HG03039 (cell line): Measurements from ENCODE around the gene POLG2.

Experiments
- ATAC-seq: cut with Tn5 transposase; IDR thresholded peaks from one replicate; pipeline ENCODE4 v1.9.1; 2021; ENCODE audit warnings: mild to moderate bottlenecking, moderate library complexity; ENCODE audit not compliant: unreplicated experiment

The POLG2 gene

GRCh38 chr17:64496786-64497564, at the start of gene POLG2:
Gene POLG2 (minus strand): TSS chr17:64497054. CDS start chr17:64496968, 86 bp downstream.
- peak; percentile 85 for ATAC-seq

- ATAC-seq = no peak
These were observed 47.9 kb upstream of the POLG2 start for GRCh38 chr17:64544742-64545141.

DNA sequence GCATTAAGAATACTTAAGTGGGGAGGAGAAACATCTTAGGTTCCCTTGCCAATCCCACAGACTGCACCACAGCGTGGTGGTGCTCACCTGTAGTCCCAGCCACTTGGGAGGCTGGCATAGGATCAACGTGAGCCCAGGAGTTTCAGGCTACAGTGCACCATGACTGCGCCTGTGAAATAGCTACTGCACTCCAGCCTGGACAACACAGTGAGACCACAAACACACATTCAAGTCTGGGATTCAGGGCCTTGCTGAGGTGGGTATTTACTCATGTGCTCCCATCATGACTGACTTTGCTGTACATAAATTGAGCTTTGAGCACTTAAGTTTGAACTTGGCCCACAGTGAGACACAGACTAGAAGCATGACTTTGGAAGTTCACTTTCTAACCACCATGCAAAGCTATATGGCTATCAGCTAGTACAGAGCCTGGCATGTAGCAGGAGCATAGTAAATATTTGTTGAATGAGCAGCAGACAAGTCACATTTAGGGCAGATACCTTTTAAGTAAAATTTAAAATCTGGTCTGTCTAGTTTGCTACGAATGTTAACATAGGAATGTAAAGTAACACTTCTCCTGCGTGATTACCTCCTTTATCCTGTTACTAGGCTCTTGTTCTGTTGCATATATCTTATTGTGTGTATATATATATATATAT, 43.4 kb upstream of the POLG2 start:
- ATAC-seq = no peak

DNA sequence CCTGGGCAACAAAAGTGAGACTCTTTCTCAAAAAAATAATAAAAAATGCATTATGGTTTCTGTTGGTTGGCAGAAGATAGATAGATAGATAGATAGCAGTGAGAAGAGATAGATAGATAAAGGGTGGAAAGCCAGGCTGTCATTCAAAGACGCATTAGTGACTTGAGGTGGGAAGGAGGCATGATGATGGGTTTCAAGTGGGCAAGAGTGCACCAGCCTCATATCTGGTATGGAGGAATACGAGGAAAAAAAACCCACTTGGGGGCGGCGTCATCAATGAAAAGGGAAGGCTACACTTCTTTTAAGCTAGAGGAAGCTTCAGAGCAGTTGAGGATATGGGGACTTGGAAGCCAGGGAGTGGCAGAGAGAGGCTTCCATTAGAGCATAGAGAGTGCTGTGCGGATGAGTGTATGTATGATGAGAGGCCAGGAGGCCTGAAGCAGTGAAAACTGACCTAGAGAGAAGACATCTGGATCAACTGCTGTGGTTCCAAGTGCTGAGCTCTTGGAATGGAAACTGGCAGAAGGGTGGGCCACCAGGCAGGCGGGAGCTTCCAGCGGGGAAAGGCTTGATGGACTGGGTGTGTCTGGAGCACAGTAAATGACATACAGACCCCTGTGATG, 41.8 kb upstream of the POLG2 start:
- ATAC-seq = no peak

DNA sequence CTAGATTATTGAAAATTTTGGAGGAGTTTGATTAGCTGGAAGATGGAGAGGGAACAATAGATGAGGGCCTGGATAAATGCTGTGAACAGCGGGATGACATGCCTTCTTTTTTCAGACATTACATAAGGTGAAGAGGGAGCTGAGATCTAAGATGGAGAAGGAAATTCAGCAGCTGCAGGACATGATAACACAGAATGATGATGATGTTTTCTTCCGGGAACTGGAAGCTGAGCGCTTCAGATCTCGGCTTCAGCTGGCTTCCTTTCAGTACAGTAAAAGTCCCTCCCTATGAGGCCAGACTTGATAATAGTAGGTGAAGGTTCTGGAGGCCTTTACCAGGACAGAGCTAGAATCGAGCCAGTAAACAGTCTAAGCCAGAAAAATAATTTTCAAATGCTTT, 40.6 kb upstream of the POLG2 start:
- no peak for ATAC-seq

DNA sequence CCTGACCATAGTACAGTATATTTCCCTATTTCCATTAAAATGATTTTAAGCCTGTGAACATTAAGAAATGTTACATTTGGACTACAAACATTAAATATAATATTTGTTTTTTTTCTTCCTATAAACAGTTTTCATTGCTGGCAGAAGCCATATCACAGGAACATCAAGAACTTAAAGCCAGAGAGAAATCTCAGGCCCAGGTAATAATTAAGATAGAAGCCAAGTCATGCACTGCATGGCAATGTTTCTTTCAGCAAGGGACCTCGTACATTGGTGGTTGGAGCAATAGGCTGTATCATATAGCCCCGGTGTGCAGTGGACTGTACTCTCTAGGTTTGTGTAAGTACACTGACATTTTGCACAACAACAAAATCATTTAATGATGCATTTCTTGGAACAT, 40.1 kb upstream of the POLG2 start:
- no peak for ATAC-seq

DNA sequence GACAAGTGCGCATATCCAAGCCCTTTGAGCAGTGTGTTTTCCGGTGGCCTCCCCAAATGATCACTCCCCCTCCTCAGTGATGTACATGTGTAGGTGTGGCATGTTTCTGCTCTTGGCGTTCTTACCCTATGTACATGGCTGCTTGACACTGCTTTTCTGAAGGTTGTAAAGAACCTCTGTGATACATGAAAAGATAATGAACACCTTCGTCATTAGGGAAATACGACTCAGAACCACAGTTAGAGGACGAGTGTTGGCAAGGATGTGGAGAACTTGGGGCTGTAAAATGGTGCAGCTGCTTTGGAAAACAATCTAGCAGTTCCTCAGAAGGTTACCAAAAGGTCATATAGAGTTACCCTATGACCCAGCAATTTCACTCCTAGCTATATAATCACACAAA, 38.5 kb upstream of the POLG2 start:
- no peak for ATAC-seq

DNA sequence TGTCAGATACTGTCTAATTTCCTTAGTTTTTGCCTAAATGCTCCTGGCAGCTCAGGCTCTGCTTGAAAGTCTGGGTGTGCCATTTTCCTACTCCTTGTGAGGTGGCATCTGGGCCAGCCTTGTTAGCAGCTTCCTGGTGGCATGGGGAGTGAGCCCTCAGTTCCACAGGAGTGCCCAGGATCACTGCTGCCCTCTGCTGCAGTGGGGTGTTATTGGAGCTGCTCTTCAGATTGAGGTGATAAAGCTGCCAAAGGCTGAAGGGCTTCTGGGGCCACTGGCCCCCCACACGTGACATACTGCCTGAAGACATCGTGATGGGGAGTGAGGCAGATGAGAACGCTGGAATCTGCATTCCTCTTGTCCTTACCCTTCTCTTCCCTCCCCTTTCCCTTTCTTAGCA, 37.3 kb upstream of the POLG2 start:
- no peak for ATAC-seq

DNA sequence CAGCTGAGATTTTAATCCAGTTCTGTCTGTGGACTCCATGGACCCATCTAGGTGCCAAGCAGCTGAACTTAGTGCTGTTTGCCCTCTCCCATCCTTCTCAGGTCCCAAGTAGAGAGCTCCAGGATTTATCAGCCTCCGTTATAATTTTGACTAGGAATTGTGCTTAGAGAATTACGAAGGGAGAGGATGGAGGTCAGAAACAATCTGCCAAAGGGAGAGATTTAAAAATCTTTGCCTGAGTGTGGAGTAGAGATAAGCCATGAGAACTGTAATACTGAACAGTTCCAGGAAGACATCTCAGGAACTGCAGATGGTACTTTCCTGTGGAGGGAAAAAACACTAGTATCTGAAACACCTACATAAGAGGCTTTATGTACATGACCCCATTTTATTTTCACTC, 36.9 kb upstream of the POLG2 start:
- ATAC-seq = no peak

DNA sequence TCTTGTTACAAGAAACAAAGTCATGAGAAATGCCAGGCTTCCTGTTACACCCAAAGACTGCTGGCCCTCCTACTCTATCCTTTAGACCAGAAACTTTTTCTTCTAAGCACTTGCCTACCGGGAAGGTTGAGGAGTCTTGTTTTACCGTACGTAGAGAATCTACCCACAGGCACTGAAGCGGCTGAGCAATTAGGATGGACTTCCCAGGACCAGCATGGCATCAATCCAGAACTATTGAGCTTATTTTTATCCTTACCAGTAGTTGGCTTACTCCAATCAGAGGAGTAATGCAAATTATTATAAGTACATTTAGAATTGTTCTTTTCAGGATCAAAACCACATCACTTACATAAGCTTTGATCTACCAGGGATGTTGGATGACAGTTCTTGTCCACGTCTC, 35.6 kb upstream of the POLG2 start:
- ATAC-seq = no peak

- no peak for ATAC-seq
These were observed 35.1 kb upstream of the POLG2 start for GRCh38 chr17:64531955-64532371.

GRCh38 chr17:64529221-64529620, 32.4 kb upstream of the POLG2 start:
- ATAC-seq = no peak

- no peak for ATAC-seq
These were observed 31.1 kb upstream of the POLG2 start for GRCh38 chr17:64527914-64528313.

DNA sequence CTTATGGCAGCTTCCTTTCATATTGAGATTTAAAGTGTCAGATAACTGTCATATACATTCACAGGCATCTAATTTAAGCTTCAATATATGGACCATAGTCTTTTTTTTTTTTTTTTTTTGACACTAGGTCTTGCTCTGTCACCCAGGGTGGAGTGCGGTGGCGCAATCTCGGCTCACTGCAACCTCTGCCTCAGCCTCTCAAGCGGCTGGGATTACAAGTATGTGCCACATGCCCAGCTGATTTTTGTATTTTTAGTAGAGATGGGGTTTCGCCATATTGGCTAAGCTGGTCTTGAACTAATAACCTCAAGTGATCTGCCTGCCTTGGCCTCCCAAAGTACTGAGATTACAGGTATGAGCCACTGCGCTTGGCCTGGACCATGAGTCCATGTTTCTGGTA, 23.5 kb upstream of the POLG2 start:
- ATAC-seq = no peak

DNA sequence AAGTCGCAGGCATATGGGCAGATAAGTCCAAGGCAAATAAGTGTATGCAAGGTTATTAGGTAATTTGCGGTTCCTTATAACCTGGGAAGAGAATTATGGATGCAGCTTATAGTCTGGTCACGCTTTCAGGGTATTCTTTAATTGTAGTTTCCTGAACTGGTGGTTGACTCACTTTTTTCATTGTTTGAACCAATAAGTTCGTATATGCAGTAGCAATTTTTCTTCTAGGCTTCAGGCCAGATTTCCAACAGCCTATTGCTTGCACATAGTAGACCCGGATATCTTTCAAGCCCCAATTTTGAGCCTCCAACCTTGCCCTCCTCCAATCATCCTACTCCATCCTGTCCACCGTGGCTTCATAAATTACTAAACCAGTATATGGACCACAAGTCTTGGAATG, 22.7 kb upstream of the POLG2 start:
- ATAC-seq = no peak

GRCh38 chr17:64515829-64516228, 19.0 kb upstream of the POLG2 start:
- no peak for ATAC-seq

DNA sequence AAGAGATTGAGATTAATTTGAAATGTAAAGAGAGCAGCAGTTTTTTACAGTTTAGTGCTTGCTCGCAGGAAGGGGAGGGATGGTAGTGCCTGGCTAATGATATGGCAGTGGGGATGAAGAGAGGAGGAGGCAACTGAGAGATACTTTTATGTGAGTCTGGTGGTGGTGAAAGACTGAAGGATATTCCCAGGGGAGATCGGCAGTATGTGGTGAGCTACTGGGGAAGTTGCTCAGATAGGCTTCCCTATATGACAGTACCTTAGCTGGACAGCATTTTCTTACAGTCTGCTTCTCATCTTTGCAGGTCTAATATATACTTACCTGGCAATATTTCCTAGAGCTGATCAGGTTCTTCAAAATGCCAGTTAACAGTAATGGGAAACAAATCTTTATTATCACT, 18.6 kb upstream of the POLG2 start:
- no peak for ATAC-seq

DNA sequence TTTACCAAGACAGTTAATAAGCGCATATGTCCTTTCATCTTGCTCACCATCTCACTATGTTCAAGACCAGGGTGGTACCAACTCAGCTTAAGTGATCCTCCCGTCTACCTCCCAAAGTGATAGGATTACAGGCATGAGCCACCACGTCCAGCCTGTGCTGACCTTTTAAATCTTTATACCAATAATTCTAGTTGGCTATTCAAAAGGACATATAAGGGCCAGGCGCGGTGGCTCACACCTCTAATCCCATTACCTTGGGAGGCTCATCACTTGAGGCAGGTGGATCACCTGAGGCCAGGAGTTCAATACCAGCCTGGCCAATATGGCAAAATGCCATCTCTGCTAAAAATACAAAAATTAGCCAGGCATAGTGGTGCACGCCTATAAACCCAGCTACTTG, 12.3 kb upstream of the POLG2 start:
- no peak for ATAC-seq

GRCh38 chr17:64508683-64509082, 11.8 kb upstream of the POLG2 start:
- ATAC-seq = no peak

DNA sequence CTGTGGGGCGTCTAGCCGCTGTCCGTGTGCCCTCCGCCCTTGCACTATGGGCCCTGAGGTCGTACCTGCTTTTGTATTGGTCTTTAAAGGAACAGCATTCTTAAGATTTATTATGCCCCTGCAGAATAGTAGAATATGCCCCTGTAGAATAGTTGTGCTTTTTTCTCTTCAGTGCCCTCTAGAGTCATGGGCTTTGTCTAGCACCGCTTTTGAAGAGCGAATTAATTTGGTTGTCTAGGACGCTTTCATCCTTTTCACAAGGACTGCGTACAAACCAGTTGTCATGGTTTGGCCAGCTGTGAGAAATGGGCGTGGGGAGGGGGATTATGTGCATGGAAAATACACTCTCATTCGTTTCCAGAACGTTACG, 10.5 kb upstream of the POLG2 start:
- ATAC-seq = peak; percentile 4

DNA sequence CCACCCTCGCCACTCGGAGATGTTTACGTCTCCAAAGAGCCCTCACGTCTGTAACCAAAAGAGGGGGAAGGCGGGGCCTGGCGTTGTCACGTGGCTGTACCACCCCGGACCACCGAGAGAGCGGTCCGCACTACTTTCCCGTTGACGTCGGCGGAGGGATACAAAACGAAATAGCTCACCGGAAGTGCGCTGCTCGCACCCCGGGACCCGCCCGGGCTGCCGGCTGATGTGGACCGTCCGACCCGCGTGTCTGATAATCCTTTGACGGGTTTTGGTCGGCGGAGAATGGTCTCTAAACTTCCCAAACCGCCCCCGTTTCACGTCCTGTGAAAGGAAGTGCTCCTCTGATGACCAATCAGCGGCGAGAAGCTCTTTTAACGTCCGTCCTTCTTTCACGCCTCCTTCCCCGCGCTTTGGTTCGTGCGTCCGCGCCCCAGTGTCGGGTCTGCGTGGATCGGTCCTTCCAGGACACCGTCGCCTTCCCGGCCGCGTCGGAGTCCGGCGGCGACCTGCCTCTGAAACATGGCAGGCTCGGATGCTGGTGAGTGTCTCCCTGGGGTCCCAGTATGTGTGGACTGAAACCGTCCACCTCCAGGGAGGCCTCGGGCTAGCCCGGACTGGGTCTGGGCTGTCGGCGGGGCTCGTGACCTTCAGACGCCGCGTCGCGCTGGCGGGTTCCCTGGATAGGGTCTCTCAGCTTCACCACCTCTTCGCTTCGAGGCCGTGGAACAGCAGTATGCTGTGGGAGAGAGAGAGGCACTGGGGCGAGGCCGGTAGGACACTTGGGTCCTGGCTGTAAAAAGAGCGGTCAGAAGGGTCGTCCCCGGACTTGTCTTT, 9.9 kb upstream of the POLG2 start, which contains the start of gene CEP95:
Gene CEP95, plus strand, starts transcription at position 402 of the 837 bp plus-strand sequence. Its CDS starts 121 bp downstream, at position 523.
- ATAC-seq = peak; percentile 51
